ENCODE results near the gene HLA-DPA1. TPM values are rescaled to one million over a fixed set of nuclear protein-coding genes. Genes with fewer than 3 reads are reported as not detected.
A peak's percentile ranks its signal among the peaks of the same experiment; 100 is the strongest.

The HLA-DPA1 gene
- total RNA-seq, 1 donor from 2014 or later: 600 TPM

DNA sequence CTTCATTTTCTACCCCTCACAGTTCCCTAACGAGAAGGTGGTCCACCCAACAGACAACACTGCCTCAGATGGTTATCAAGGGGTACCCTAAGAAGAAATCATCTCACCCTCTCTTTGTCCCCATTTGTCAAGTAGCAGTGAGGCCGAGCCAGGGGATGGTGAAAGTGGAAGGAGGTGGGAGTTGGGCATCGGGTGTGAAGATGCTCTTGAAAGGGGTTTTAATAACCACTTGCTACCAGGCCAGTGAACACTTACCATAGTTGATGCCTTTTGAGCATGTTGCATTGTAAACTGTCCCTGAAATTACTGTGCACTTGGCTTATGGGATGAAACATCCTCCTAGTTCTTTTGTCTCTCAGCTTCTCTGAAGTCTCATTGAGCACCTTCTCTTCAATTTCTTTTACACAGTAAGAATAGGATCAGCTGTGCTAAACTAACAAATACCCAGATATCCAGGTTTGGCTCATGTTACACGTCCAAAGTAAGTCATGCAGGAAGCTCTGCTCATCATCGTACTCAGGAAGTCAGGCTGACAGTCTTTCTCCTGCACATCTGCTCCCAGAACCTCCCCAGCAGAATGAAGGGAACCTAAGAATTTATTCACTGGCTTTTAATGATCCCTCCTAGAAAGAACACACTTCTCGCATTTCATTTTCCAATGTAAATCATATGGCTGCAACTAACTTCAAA is 15.6 kb upstream of the HLA-DPA1 start:
- Histone ChIP-seq H3K9me3 (no peaks in the 10 kb centered on the region), H3K4me1 (no peaks in the 10 kb centered on the region), H3K4me3 (no peak overlapping the region), H3K27ac (no peak overlapping the region), H3K36me3 (peaks cover 42% of the 10 kb centered on the region), H3K27me3 (ENCODE audit: low read depth) (peaks cover 3% of the 10 kb centered on the region)
- TF ChIP-seq, protein P1, sequence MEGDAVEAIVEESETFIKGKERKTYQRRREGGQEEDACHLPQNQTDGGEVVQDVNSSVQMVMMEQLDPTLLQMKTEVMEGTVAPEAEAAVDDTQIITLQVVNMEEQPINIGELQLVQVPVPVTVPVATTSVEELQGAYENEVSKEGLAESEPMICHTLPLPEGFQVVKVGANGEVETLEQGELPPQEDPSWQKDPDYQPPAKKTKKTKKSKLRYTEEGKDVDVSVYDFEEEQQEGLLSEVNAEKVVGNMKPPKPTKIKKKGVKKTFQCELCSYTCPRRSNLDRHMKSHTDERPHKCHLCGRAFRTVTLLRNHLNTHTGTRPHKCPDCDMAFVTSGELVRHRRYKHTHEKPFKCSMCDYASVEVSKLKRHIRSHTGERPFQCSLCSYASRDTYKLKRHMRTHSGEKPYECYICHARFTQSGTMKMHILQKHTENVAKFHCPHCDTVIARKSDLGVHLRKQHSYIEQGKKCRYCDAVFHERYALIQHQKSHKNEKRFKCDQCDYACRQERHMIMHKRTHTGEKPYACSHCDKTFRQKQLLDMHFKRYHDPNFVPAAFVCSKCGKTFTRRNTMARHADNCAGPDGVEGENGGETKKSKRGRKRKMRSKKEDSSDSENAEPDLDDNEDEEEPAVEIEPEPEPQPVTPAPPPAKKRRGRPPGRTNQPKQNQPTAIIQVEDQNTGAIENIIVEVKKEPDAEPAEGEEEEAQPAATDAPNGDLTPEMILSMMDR (IDR thresholded peaks at IDR 0.05): no peak
- DNase-seq: no peak
- no peak for ATAC-seq
- intact Hi-C loops (cut with DNase I): loop anchor here (10.0 kb wide), 1 partner anchor 74 kb away; no protein-coding TSS in a partner anchor

DNA sequence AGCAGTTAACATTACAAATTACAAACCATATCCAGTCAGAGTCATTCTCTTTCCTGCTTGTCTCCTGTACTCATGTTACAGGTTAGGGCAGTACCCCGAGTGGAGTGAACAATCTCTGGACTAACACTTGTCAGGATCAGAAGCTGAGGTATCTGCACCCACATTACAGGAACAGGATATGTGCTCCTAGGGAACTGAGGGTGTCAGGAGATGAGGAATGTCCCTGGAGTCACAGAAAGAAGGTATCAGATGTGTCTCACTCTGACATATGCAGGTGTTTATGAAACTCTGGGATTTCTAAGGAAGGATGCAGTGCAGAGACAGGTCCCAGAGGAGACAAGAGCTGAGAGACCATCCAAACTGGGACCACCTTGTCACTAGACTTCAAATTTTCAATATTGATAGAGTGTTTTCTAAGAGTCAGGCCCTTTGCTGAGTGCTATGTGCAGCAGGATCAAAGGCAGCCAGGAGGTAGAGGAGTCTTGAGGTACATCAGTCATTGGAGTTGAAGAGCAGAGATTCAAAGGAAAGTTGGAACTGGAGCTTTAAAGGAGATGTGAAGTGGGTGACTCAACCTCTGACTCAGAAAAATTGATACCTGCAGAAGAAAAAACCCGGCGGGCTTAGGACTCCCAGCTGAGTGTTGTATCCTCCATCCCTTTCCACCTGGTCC is 14.9 kb upstream of the HLA-DPA1 start:
- Histone ChIP-seq H3K27me3 (ENCODE audit: low read depth) (peaks cover 3% of the 10 kb centered on the region), H3K36me3 (peaks cover 49% of the 10 kb centered on the region), H3K27ac (no peak overlapping the region), H3K4me3 (no peak overlapping the region), H3K4me1 (no peaks in the 10 kb centered on the region), H3K9me3 (no peaks in the 10 kb centered on the region)
- DNase-seq (no peak), ATAC-seq (peak in 1 of 2 donors; percentile 25)
- TF ChIP-seq, protein P1 (IDR thresholded peaks at IDR 0.05): no peak
- intact Hi-C loops (cut with DNase I): loop anchor here (10.0 kb wide), 1 partner anchor 74 kb away; no protein-coding TSS in a partner anchor

DNA sequence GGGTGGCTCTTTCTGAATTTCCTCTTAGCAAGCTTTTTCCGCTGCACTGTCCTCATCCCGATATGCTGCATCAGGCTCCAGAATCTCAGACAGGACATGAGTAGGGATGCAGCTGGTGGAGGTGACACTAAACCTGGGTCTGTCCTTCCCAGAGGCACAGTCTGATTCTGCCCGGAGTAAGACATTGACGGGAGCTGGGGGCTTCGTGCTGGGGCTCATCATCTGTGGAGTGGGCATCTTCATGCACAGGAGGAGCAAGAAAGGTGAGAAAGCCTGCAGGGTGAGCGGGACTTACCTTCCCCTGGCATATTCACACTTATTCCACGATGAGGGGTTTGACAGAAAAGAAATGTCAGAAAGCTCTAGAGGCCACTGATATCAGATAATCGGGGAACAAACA is 12.2 kb upstream of the HLA-DPA1 start:
- Histone ChIP-seq H3K4me1 (peaks cover 24% of the 10 kb centered on the region), H3K27ac (no peak overlapping the region), H3K36me3 (peaks cover 53% of the 10 kb centered on the region), H3K27me3 (ENCODE audit: low read depth) (no peaks in the 10 kb centered on the region), H3K9me3 (no peaks in the 10 kb centered on the region), H3K4me3 (no peak overlapping the region)
- ATAC-seq: no peak
- intact Hi-C loops (cut with DNase I): loop anchor here (10.0 kb wide), 1 partner anchor 71 kb away; no protein-coding TSS in a partner anchor
- TF ChIP-seq, protein P1 (IDR thresholded peaks at IDR 0.05): no peak
- DNase-seq: no peak

DNA sequence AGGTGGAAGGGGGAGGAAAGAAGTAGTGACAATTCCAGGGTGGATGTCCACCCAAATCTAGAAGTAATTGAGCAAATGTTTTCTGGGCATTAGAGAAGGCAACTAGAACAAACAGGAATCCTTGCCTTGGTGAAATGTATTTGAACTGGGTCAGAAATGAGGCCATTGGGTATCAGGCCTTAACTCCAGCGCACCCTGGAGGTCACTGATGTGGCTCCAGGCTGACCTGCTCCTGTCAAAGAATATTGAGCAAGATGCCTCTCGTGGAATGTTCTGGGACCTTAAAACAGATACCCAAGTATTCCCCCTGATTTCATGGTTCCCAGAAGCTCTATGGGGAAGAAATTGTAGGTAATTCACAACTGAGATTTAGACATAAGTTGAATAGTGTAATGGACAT is 9.3 kb upstream of the HLA-DPA1 start:
- H3K4me1 ChIP-seq: peaks cover 37% of the 10 kb centered on the region
- H3K4me3 ChIP-seq: no peak overlapping the region
- TF ChIP-seq, protein P1 (IDR thresholded peaks at IDR 0.05): peak; percentile 49
- no peaks in the 10 kb centered on the region for H3K9me3 ChIP-seq
- peak; percentile 59 for DNase-seq
- H3K27ac ChIP-seq: peak overlapping the region; percentile 39
- H3K36me3 ChIP-seq: peaks cover 49% of the 10 kb centered on the region
- intact Hi-C loops (cut with DNase I): loop anchor here (10.0 kb wide), 1 partner anchor 68 kb away; no protein-coding TSS in a partner anchor
- peak; percentile 65 to 66 for ATAC-seq
- H3K27me3 ChIP-seq (ENCODE audit: low read depth): no peaks in the 10 kb centered on the region

DNA sequence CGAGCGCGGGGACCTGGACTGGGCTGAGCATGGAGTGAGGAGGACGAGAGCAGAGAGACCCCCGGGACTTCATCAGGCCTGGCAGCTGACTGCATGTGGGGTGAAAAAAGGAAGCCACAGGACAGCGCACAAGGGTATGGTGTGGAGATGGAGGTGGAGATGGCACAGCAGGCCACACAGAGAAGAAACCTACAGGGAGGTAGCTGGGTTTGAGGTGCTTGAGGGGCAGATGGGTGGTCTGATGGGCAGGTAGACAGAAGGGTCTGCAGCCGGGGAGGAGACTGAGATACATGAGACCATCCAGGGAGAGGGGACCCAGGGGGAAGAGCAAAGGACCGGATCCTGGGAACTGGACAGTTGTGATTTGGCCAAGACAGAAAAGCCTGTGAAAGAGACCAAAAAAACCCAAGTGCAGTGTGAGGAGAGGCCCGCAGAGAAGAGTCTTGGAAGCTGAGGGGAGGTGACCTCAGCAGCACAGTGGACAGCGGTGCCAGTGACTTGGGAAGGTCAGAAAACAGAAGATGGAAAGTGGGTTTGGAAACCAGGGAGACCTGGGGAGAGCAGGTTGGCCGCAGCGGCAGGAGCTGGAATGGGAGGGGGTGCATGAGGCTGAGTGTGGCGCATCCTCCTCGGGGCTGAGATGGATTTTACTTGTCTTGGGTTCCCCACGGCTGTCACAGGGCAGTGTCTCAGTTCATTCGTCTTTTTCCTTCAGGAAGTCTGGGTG is 7.8 kb upstream of the HLA-DPA1 start:
- ATAC-seq (no peak), DNase-seq (no peak)
- intact Hi-C loops (cut with DNase I): loop anchor here (10.0 kb wide), 1 partner anchor 66 kb away; no protein-coding TSS in a partner anchor

More for the DNA sequence above, 7.8 kb upstream of the HLA-DPA1 start:
- H3K4me1 ChIP-seq: peaks cover 40% of the 10 kb centered on the region
- H3K27me3 ChIP-seq (ENCODE audit: low read depth): no peaks in the 10 kb centered on the region
- TF ChIP-seq, protein P1 (IDR thresholded peaks at IDR 0.05): no peak
- H3K36me3 ChIP-seq: peaks cover 36% of the 10 kb centered on the region
- H3K9me3 ChIP-seq: no peaks in the 10 kb centered on the region
- peak overlapping the region; percentile 77 for H3K27ac ChIP-seq
- peak overlapping the region; percentile 50 for H3K4me3 ChIP-seq

Data from lower lobe of right lung (tissue), 2 donors.